ENCODE data around the gene LMNB1.

DNA sequence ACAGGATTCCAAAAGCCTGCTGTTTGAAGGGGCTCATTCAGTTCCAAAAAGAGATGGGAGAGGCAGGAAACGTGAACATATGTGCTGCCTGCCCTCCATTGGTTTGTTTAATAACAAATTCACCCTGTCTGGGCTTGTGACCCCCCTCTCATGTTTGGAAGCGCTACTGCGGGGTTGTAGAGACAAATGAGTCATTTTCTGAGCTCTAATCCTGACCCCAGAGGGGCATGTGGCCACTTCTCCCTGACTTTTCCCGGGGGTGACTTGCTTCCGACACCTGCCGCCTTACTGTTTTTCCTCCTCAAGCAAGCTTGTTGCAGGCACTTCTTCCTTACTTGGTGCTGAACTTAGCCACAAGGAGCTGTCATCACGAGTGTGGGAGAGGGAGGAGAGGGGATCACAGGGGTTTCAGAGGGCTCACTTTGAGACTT lies 75.9 kb downstream of the LMNB1 start:
- TF ChIP-seq POLR2A (IDR thresholded peaks at IDR 0.05), result no peak
- TF ChIP-seq CTCF (IDR thresholded peaks at IDR 0.05), result no peak
